Kidney (tissue), 14 donors: ENCODE data around the gene PLD5. TPM values are rescaled to one million over a fixed set of nuclear protein-coding genes. Genes with fewer than 3 reads are reported as not detected.
"Not testable (repeated sequence)": the region's sequence is repeated elsewhere in the genome, so short reads cannot be mapped to it uniquely, and the experiment has no call there.

Experiments
- DNase-seq, 5 donors: peaks; one replicate each; pipeline ENCODE4 v3.0.0-alpha.2; 2013 to 2020
- FAIRE-seq: peaks from 2 replicates; lab custom pipeline; 2012; peaks lifted over from hg19 to GRCh38; lab: Jason Lieb, UNC
- H3K27ac ChIP-seq, 2 donors: one replicate each; pipeline ENCODE4 v1.7.0; 2013; ENCODE audit warnings: low read depth in 2 of 2, low read length in 2 of 2, inconsistent platforms in 1 of 2
- H3K27me3 ChIP-seq: one replicate; pipeline ENCODE4 v1.7.1; 2013; ENCODE audit warnings: low read length, inconsistent platforms; ENCODE audit not compliant: control insufficient read depth, insufficient read depth
- H3K36me3 ChIP-seq, 3 donors: one replicate each; pipeline versions ENCODE4 v1.7.0 to v1.7.1; 2013; ENCODE audit warnings: low read length in 3 of 3, control low read depth in 1 of 3, inconsistent platforms in 1 of 3; ENCODE audit not compliant: insufficient read depth in 3 of 3, control insufficient read depth in 2 of 3
- H3K4me1 ChIP-seq, 3 donors: one replicate each; pipeline versions ENCODE4 v1.7.0 to v1.7.1; 2013; ENCODE audit warnings: low read length in 3 of 3, inconsistent platforms in 1 of 3, low read depth in 1 of 3; ENCODE audit not compliant: control insufficient read depth in 2 of 3, insufficient read depth in 2 of 3
- H3K4me3 ChIP-seq, 3 donors: one replicate each; pipeline versions ENCODE4 v1.7.0 to v1.8.1; 2013; ENCODE audit warnings: low read length in 3 of 3, control low read depth in 1 of 3, inconsistent platforms in 1 of 3
- H3K9ac ChIP-seq, 3 donors: one replicate each; pipeline versions ENCODE4 v1.7.0 to v1.7.1; 2013; ENCODE audit warnings: low read length in 3 of 3, control low read depth in 1 of 3, inconsistent platforms in 1 of 3
- H3K9me3 ChIP-seq, 3 donors: one replicate each; pipeline versions ENCODE4 v1.7.0 to v1.7.1; 2013; ENCODE audit warnings: low read length in 3 of 3, control low read depth in 1 of 3, inconsistent platforms in 1 of 3; ENCODE audit not compliant: control insufficient read depth in 2 of 3, insufficient read depth in 1 of 3
- intact Hi-C: fragments of 100-400 bp; cut with DNase I; formaldehyde crosslinking; loops from one replicate; pipeline ENCODE4 v1.11.1; 2022
- polyA plus RNA-seq: library from polyadenylated mRNA; stranded (reverse); fragments of 350-450 nt; fragmentation: Illumina TruSeq; extraction: RNeasy Lipid Tissue Mini Kit (QIAGEN cat#74804); gene quantifications from one replicate; pipeline ENCODE4 v1.2.3, GENCODE V29; 2014; ENCODE audit warnings: low read depth, low replicate concordance; ENCODE audit not compliant: insufficient read depth
- total RNA-seq: library from RNA; stranded (reverse); fragmentation: NEBNext Ultra II Directional; extraction: Animal tissue kit (Norgen Biotek cat#: 25700); gene quantifications from one replicate; pipeline ENCODE4 v1.2.1, GENCODE V29; 2021
- TF ChIP-seq, protein P1 (sequence below): IDR thresholded peaks from 3 replicates; pipeline ENCODE4 v1.5.1; 2012; ENCODE audit warnings: mild to moderate bottlenecking, moderate library complexity, borderline replicate concordance; ENCODE audit not compliant: insufficient read depth; ENCODE audit errors: extremely low read depth
- donor health status: control.
- donor health status: control.
- donor health status: control.
- donor health status: control.
- donor health status: control.
- donor health status: DM: yes; HTN: yes; CAD: no.
- donor health status: Normal renal cell carcinoma (clear cell type).

Gene PLD5
- total and polyA plus RNA-seq, 2 donors from 2014 or later = 0.24 to 0.47 TPM

DNA sequence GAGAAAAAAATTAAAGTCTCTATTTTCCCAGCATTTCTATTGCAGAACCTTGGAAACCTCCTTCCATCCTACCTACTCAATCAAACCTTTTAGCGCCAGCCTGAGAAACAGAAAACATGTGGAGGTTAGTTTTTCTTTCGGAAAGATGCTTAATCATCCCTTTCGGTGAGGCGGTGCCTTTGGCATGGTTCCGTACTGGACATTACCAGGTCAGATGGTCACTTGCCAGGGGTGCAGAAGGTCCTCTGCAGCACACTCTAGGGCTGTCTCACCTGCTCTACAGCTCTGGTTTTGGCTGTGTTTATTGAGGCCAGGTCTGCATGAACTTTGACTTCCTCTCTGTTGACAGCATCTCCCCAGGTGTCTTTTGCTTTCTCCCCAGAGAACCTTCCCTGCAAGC is 121.5 kb downstream of the PLD5 start:
- Histone ChIP-seq H3K36me3 (no peaks in the 10 kb centered on the region), H3K9ac (no peak overlapping the region), H3K27ac (no peak overlapping the region), H3K9me3 (no peaks in the 10 kb centered on the region), H3K4me3 (no peak overlapping the region), H3K27me3 (no peaks in the 10 kb centered on the region), H3K4me1 (no peaks in the 10 kb centered on the region)
- intact Hi-C loops = no loop called here
- DNase-seq = peak in 2 of 5 donors; percentile 8 to 20
- TF ChIP-seq, protein P1, sequence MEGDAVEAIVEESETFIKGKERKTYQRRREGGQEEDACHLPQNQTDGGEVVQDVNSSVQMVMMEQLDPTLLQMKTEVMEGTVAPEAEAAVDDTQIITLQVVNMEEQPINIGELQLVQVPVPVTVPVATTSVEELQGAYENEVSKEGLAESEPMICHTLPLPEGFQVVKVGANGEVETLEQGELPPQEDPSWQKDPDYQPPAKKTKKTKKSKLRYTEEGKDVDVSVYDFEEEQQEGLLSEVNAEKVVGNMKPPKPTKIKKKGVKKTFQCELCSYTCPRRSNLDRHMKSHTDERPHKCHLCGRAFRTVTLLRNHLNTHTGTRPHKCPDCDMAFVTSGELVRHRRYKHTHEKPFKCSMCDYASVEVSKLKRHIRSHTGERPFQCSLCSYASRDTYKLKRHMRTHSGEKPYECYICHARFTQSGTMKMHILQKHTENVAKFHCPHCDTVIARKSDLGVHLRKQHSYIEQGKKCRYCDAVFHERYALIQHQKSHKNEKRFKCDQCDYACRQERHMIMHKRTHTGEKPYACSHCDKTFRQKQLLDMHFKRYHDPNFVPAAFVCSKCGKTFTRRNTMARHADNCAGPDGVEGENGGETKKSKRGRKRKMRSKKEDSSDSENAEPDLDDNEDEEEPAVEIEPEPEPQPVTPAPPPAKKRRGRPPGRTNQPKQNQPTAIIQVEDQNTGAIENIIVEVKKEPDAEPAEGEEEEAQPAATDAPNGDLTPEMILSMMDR = no peak
- FAIRE-seq = no peak

DNA sequence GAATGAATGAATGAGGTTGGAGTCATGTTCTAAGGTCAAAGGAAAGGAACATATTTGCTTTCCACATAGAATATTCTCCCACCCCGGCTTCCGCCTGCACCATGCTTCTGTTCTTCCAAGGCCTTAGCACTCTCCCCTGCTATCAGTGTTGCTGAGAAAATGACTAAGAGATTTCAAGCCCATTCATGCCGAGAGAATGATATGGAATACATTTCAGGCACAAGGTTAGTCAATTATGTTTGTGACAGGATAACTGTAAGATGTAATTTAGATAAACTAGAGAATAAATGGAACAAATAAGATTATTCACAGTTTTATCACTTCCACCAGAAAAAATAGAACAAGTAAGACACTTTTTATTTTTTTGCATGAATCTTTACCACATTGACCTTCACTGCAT is 122.6 kb downstream of the PLD5 start:
- Histone ChIP-seq H3K4me1 (no peaks in the 10 kb centered on the region), H3K27me3 (no peaks in the 10 kb centered on the region), H3K4me3 (no peak overlapping the region), H3K9ac (no peak overlapping the region), H3K9me3 (no peaks in the 10 kb centered on the region), H3K27ac (no peak overlapping the region), H3K36me3 (no peaks in the 10 kb centered on the region)
- no peak for DNase-seq
- TF ChIP-seq, protein P1 = no peak
- FAIRE-seq = no peak
- intact Hi-C loops = no loop called here

DNA sequence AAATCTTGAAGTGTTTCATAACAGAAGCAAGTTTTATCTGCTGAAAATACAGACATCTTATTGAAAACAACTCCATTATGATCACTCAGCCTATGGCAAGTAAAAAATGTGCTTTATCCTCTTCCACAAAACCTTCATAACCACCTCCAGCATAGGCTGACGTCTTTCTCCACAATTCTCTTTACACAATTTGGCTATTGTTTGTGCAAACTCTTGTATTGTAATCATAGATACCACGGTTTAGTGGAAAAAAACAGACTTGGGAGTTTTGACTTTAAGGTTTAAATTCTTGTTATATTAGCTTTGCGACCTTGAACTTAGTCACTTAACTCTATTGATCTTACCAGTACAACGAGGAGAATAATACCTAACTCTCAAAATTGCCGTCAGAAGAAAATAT is 126.1 kb downstream of the PLD5 start:
- no peaks in the 10 kb centered on the region for H3K9me3 ChIP-seq
- TF ChIP-seq, protein P1 = no peak
- no peak overlapping the region for H3K9ac ChIP-seq
- H3K4me1 ChIP-seq = no peaks in the 10 kb centered on the region
- FAIRE-seq (no peak), DNase-seq (no peak)
- intact Hi-C loops = no loop called here
- H3K36me3 ChIP-seq = no peaks in the 10 kb centered on the region
- H3K27ac ChIP-seq = no peak overlapping the region
- no peak overlapping the region for H3K4me3 ChIP-seq
- no peaks in the 10 kb centered on the region for H3K27me3 ChIP-seq

DNA sequence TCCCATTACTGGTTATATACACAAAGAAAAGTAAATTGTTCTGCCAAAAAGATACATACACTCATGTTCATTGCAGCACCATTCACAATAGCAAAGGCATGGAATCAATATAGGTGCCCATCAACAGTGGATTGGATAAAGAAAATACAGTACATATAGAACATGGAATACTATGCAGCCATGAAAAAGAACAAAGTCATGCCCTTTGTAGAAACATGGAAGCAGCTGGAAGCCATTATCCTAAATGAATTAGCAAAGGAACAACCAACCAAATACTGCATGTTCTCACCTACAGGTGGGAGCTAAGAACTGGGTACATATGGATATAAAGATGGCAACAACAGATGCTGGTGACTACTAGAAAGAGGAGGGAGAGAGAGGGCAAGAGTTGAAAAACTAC is 132.6 kb downstream of the PLD5 start:
- no peaks in the 10 kb centered on the region for H3K9me3 ChIP-seq
- no peak overlapping the region for H3K4me3 ChIP-seq
- no peaks in the 10 kb centered on the region for H3K27me3 ChIP-seq
- H3K9ac ChIP-seq = no peak overlapping the region
- H3K36me3 ChIP-seq = no peaks in the 10 kb centered on the region
- TF ChIP-seq, protein P1 = no peak
- H3K27ac ChIP-seq = no peak overlapping the region
- FAIRE-seq = no peak
- intact Hi-C loops = no loop called here
- H3K4me1 ChIP-seq = no peaks in the 10 kb centered on the region
- DNase-seq = no peak

DNA sequence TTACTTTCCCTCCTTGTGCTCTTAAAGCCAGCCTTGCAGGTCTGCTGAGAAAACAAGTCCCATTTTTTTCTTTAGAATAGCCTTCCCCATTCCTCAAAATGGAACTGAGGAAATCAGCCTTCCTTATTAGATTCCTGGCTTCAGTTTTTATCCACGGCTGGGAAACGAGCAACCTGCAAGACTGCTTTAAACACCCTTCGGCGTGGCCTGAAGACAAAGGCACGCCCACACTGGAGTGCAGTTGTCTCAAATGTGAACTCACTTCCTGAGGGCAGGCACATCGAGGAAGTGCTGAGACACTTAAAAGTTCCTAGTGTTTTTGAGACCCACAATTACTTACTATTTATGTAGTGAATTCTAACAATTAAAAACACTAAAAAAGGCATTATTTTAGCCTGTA is 148.4 kb downstream of the PLD5 start:
- H3K27ac ChIP-seq, H3K4me1 ChIP-seq, H3K9ac ChIP-seq, H3K36me3 ChIP-seq, intact Hi-C loops, H3K4me3 ChIP-seq, H3K27me3 ChIP-seq, DNase-seq, FAIRE-seq, H3K9me3 ChIP-seq: not testable (repeated sequence)

DNA sequence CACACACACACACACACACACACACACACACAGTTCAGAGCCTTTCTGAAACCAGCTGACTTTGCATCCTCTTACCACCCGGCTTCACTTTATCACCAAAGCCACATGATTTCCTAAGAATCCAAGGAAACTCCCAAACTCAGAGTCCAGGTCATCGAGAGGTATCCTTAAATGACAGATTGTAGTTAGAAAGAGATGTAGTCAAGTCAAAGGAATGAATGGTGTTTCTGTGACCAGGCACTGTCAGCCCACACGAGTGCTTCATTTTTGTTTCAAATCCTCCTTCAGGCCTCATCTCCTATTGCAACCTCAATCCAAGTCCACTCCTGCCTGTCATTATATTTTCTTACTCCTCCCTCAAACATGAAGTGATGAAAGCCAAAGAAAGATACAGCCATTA is 174.1 kb downstream of the PLD5 start:
- H3K36me3 ChIP-seq, H3K9me3 ChIP-seq, FAIRE-seq, H3K4me3 ChIP-seq, H3K4me1 ChIP-seq, H3K27ac ChIP-seq, DNase-seq, H3K27me3 ChIP-seq, intact Hi-C loops, H3K9ac ChIP-seq: not testable (repeated sequence)
